ENCODE data around the gene CNGB1. TPM values are rescaled to one million over a fixed set of nuclear protein-coding genes. Genes with fewer than 3 reads are reported as not detected.

CNGB1 gene
- total RNA-seq, 4 donors from 2014 or later, result not detected

DNA sequence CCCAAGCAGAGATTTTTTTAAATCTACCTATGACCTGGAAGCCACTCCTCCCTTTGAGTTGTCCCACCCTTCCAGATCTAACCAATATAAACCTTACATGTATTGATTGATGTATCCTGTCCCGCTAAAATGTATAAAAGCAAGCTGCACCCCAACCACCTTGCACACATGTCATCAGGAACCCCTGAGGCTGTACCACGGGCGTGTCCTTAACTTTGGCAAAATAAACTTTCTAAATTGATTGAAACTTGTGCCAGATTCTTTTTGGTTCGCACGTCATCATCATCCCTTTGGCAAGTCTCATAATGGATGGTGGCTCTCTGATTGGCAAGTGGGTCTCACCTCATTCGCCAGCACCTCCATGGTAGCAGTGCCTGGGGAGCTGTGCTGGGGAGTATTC, 60.2 kb downstream of the CNGB1 start:
- TF ChIP-seq, protein P1, sequence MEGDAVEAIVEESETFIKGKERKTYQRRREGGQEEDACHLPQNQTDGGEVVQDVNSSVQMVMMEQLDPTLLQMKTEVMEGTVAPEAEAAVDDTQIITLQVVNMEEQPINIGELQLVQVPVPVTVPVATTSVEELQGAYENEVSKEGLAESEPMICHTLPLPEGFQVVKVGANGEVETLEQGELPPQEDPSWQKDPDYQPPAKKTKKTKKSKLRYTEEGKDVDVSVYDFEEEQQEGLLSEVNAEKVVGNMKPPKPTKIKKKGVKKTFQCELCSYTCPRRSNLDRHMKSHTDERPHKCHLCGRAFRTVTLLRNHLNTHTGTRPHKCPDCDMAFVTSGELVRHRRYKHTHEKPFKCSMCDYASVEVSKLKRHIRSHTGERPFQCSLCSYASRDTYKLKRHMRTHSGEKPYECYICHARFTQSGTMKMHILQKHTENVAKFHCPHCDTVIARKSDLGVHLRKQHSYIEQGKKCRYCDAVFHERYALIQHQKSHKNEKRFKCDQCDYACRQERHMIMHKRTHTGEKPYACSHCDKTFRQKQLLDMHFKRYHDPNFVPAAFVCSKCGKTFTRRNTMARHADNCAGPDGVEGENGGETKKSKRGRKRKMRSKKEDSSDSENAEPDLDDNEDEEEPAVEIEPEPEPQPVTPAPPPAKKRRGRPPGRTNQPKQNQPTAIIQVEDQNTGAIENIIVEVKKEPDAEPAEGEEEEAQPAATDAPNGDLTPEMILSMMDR (IDR thresholded peaks at IDR 0.05; ENCODE audit: low read depth), result no peak

DNA sequence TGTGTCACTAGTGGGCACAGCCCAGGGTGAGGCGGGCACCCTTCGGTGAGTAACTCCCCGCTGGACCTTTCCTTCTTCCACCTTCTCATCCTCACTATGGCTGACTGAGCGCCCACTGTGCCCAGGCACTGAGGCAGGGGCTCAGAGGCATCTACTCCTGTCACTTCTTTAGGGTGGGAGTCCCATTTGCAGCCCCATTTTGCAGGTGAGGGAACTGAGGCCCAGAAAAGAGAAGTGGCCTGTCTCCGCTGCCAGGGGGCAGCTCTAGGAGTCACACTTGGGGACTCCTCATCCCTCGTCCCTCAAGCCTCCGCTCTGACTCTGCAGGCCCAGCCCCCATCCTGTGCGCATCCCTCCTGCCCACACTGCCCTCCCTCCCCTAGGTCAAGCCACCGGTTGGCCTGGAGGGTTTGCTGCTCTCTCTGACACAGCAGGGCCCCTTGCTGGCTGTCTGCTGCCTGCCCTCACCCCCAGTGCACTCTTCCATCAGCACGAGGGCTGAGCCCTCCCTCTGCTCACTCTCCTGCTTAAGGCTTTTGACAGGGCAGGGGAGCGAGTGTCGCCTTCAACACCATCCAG, 62.4 kb downstream of the CNGB1 start:
- TF ChIP-seq, protein P1 (IDR thresholded peaks at IDR 0.05; ENCODE audit: low read depth), result no peak

DNA sequence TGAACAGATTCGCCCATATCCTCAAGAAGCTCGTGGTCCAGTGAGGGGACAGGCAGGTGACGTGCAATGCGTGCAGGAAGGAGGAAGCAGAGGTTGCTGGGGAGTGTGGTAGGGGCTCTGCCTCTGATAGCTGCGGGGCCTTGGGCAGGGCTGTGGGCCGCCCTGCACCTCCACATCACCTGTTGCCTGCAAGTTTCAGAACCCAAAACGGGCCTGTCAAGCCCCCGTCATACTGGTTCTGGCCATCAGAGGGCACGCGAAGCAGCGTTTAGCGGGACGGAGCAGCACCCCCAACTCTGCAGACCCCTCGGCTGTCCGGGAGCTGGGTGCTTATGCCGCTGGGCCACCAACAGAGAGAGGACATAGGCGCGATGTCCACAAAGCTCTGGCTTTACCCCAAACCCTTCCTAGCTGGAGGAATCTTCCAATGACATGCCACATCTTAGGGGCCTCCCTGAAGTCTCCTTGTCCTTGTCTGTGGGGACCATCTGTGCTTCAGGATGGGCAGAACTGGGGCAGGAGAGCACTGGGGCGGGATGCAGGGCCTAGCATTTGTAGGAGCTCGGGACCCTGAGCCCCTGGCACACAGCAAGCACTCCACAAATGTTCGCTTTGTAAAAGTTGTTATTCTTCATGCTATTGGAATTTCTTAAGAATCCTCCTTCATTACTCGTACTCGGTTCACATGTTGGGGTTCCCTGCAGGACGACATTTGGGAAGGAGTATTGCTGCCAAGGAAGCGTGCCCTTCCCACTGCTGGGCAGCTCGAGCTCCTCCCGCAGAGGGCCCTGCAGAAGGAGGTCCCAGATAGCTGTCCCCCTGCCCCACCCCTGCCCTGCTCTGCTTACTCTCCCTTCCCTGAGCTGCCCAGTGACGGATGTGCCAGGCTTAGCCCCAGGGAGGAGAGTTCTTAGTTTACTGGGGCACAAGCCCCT, 64.3 kb downstream of the CNGB1 start:
- TF ChIP-seq, protein P1 (IDR thresholded peaks at IDR 0.05; ENCODE audit: low read depth), result no peak

DNA sequence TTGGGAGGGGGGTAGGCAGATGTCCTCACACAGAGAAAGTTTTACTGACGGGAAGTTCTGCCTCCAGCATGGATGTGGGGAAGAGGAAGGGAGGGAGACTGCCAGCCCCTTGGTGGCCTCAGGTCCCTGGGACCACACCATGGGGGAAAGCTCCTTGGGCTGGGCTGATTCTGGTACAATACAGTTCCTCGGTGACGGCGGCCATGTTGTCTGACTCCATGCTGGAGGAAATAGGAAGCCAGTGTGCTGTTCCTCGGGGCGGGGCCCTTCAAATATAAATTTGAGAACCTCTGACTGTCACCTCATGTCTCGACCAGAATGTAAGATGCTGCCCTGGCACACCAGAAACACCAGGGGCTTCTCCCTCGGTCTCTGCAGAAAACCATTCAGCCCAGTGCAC, 66.8 kb downstream of the CNGB1 start:
- TF ChIP-seq, protein P1 (IDR thresholded peaks at IDR 0.05; ENCODE audit: low read depth), result no peak

DNA sequence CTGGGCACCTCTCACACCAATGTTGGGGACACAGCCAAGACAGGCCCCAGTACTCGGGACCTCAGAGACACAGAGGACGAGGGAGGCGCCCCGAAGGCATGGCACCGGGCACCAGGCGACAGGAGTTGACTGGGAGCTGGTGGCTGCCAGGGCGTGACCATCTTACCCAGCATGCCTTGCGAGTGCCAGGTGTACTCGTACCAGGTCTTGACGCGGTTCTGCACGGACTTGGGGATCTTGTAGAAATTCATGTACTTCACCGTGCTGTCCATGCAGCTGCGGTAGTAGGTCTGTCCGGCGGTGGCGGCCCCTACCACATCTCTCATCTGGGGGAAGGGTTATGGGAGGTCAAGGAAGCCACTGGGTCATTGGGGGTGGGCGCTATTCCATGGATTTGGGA, 67.3 kb downstream of the CNGB1 start:
- TF ChIP-seq, protein P1 (IDR thresholded peaks at IDR 0.05; ENCODE audit: low read depth), result no peak

DNA sequence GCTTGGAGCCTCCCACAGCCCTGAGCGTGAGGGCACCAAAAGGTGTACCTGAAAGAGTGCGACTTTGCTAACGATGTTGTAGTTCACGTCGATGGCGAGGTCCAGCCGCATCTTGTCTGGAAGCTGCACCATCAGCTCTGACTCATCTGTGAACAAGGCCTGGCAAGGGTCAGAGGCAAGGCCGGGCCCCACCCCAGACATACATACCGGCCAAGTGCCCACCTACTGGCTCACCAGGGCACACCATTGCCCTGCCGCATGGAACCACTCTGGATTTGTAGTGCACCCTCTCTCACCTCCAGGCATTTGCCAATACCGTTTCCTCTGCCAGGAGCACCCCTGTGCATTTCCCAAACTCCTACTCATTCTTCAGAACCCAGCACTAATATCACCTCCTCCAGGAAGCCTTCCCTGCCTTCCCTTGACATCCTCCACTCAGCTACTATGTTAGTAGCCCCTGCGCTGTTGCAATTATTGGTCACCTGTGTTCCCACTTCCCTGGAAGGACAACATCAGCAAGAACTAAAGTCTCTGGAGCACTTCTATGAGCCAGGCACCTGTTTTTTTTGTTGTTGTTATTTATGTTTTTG, 69.4 kb downstream of the CNGB1 start:
- TF ChIP-seq, protein P1 (IDR thresholded peaks at IDR 0.05; ENCODE audit: low read depth), result no peak
